Activated CD8-positive, alpha-beta memory T cell treated with anti-CD3 and anti-CD28 coated beads for 48 hours (primary cell): ENCODE data around the gene MS4A15.
A peak's percentile ranks its signal among the peaks of the same experiment; 100 is the strongest.
"Not testable (repeated sequence)": the region's sequence is repeated elsewhere in the genome, so short reads cannot be mapped to it uniquely, and the experiment has no call there.

Source experiments
- DNase-seq, 3 experiments: peaks; one replicate each; pipeline ENCODE4 v3.0.0-alpha.2; 2020; ENCODE audit warnings: low read depth in 2 of 3, low spot score in 2 of 3

The MS4A15 gene

GRCh38 chr11:60753309-60753708 lies 3.4 kb upstream of the MS4A15 start:
- no peak for DNase-seq

GRCh38 chr11:60754887-60755286 lies 1.8 kb upstream of the MS4A15 start:
- DNase-seq = no peak

GRCh38 chr11:60757231-60757800 lies 649 bp downstream of the MS4A15 start:
- DNase-seq = no peak

GRCh38 chr11:60758671-60759070 lies 2.0 kb downstream of the MS4A15 start:
- DNase-seq = not testable (repeated sequence)

GRCh38 chr11:60759438-60760225 lies 3.0 kb downstream of the MS4A15 start:
- DNase-seq = not testable (repeated sequence)

- DNase-seq = no peak
These were observed 4.9 kb downstream of the MS4A15 start for GRCh38 chr11:60761436-60762190.

- no peak for DNase-seq
These were observed 6.4 kb downstream of the MS4A15 start for GRCh38 chr11:60762851-60763691.

GRCh38 chr11:60763692-60764369 lies 7.2 kb downstream of the MS4A15 start:
- no peak for DNase-seq

- no peak for DNase-seq
These were observed 8.2 kb downstream of the MS4A15 start for GRCh38 chr11:60764879-60765278.

GRCh38 chr11:60765355-60765754 lies 8.7 kb downstream of the MS4A15 start:
- DNase-seq = no peak

GRCh38 chr11:60766547-60766946 lies 9.9 kb downstream of the MS4A15 start:
- DNase-seq = no peak

GRCh38 chr11:60767388-60767811 lies 10.7 kb downstream of the MS4A15 start:
- DNase-seq = peak in 1 of 3 experiments; percentile 11

GRCh38 chr11:60768202-60768601 lies 11.5 kb downstream of the MS4A15 start:
- no peak for DNase-seq

- no peak for DNase-seq
These were observed 12.6 kb downstream of the MS4A15 start for GRCh38 chr11:60769273-60769672.

GRCh38 chr11:60769811-60770210 lies 13.1 kb downstream of the MS4A15 start:
- DNase-seq = no peak

GRCh38 chr11:60771146-60771545 lies 14.5 kb downstream of the MS4A15 start:
- no peak for DNase-seq

- DNase-seq = no peak
These were observed 15.3 kb downstream of the MS4A15 start for GRCh38 chr11:60771879-60772525.

GRCh38 chr11:60772666-60773065 lies 16.0 kb downstream of the MS4A15 start:
- DNase-seq = no peak

- no peak for DNase-seq
These were observed 18.1 kb downstream of the MS4A15 start for GRCh38 chr11:60774726-60775125.

- peak; percentile 51 to 85 (median 55) for DNase-seq
These were observed 18.8 kb downstream of the MS4A15 start for GRCh38 chr11:60775420-60775961.
